Ascending aorta (tissue), 2 donors: Measurements from ENCODE around the gene SDE2. TPM values are rescaled to one million over a fixed set of nuclear protein-coding genes. Genes with fewer than 3 reads are reported as not detected.
"Not testable (repeated sequence)": the region's sequence is repeated elsewhere in the genome, so short reads cannot be mapped to it uniquely, and the experiment has no call there.

Source experiments
- DNase-seq, 2 donors: peaks; one replicate each; pipeline ENCODE4 v3.0.0-alpha.2; 2019; ENCODE audit warnings: low spot score in 2 of 2
- H3K27ac ChIP-seq, 2 donors: fragments of 200-600 bp; sonication (generic); one replicate each; pipeline ENCODE4 v1.5.1; 2016 to 2017; ENCODE audit warnings: mild to moderate bottlenecking in 1 of 2
- H3K27me3 ChIP-seq: fragments of 200-600 bp; sonication (generic); one replicate; pipeline ENCODE4 v1.5.1; 2017
- H3K36me3 ChIP-seq, 2 donors: fragments of 200-600 bp; sonication (generic); one replicate each; pipeline ENCODE4 v1.5.1; 2016
- H3K4me1 ChIP-seq, 2 donors: fragments of 200-600 bp; sonication (generic); one replicate each; pipeline ENCODE4 v1.5.1; 2016 to 2017; ENCODE audit warnings: mild to moderate bottlenecking in 1 of 2
- H3K4me3 ChIP-seq, 2 donors: fragments of 200-600 bp; sonication (generic); one replicate each; pipeline ENCODE4 v1.5.1; 2016 to 2017; ENCODE audit warnings: mild to moderate bottlenecking in 1 of 2
- H3K9me3 ChIP-seq, 2 donors: fragments of 200-600 bp; sonication (generic); one replicate each; pipeline ENCODE4 v1.5.1; 2016
- CTCF ChIP-seq, 3 experiments: fragments of 200-600 bp in 2 of 3; fragments of 450-650 bp in 1 of 3; sonication (generic) in 2 of 3; IDR thresholded peaks; one replicate each; pipeline ENCODE4 v1.5.1; 2016 to 2019; ENCODE audit warnings: antibody characterized with exemption in 3 of 3, mild to moderate bottlenecking in 1 of 3, moderate library complexity in 1 of 3
- intact Hi-C: fragments of 100-400 bp; cut with DNase I; formaldehyde crosslinking; loops from one replicate; pipeline ENCODE4 v1.15.1; 2023
- total RNA-seq: library from RNA; depleted of rRNA; stranded (reverse); fragments of >200 nt; gene quantifications from one replicate; pipeline ENCODE4 v1.1.0, GENCODE V29; 2016

Gene SDE2
- total RNA-seq, 1 donor from 2014 or later, result 12.3 TPM

GRCh38 chr1:225980005-225980836, 18.9 kb downstream of the SDE2 start:
- Histone ChIP-seq H3K4me1 (no peaks in the 10 kb centered on the region), H3K9me3 (no peaks in the 10 kb centered on the region), H3K36me3 (peaks cover 41 to 66% of the 10 kb centered on the region in 2 donors), H3K27me3 (no peaks in the 10 kb centered on the region), H3K27ac (no peak overlapping the region), H3K4me3 (no peak overlapping the region)
- no peak for DNase-seq
- intact Hi-C loops, result no loop called here
- TF ChIP-seq CTCF (IDR thresholded peaks at IDR 0.05), result no peak

- H3K4me1 ChIP-seq, result no peaks in the 10 kb centered on the region
- DNase-seq, result no peak
- no peak for TF ChIP-seq CTCF (IDR thresholded peaks at IDR 0.05)
- no peaks in the 10 kb centered on the region for H3K27me3 ChIP-seq
- intact Hi-C loops, result loop anchor here (5.0 to 10.0 kb wide), 3 partner anchors 67 to 655 kb away; partner anchors contain the start of gene SRP9
- no peak overlapping the region for H3K27ac ChIP-seq
- peaks cover 35 to 58% of the 10 kb centered on the region in 2 donors for H3K36me3 ChIP-seq
- no peak overlapping the region for H3K4me3 ChIP-seq
- no peaks in the 10 kb centered on the region for H3K9me3 ChIP-seq
Observed at GRCh38 chr1:225979421-225979820, 19.7 kb downstream of the SDE2 start.

GRCh38 chr1:225977937-225978748, 21.0 kb downstream of the SDE2 start:
- TF ChIP-seq CTCF (IDR thresholded peaks at IDR 0.05), result no peak
- no peaks in the 10 kb centered on the region for H3K4me1 ChIP-seq

DNA sequence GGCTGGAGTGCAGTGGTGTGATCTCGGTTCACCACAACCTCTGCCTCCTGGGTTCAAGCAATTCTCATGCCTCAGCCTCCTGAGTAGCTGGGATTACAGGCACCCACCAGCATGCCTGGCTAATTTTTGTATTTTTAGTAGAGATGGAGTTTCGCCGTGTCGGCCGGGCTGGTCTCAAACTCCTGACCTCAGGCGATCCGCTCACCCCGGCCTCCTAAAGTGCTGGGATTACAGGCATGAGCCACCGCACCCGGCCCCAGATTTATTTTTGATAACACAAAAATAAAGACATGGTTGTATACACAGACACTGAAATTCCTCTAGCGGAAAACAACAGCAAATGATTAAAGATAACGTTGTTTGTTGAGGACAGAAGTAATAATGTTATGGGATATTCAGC, 24.0 kb downstream of the SDE2 start:
- not testable (repeated sequence) for H3K4me3 ChIP-seq, H3K27me3 ChIP-seq, H3K4me1 ChIP-seq, H3K9me3 ChIP-seq, H3K27ac ChIP-seq, DNase-seq
- peaks cover 4 to 20% of the 10 kb centered on the region in 2 donors for H3K36me3 ChIP-seq
- intact Hi-C loops, result loop anchor here (5.0 to 10.0 kb wide), 3 partner anchors 63 to 650 kb away; partner anchors contain the start of gene SRP9

More at GRCh38 chr1:225977937-225978748, 21.0 kb downstream of the SDE2 start:
- DNase-seq, result no peak
- intact Hi-C loops, result loop anchor here (2.0 to 10.0 kb wide), 4 partner anchors 66 to 653 kb away; partner anchors contain the start of gene SRP9
- H3K4me3 ChIP-seq, result no peak overlapping the region
- H3K27ac ChIP-seq, result no peak overlapping the region
- H3K36me3 ChIP-seq, result peaks cover 31 to 49% of the 10 kb centered on the region in 2 donors
- H3K27me3 ChIP-seq, result no peaks in the 10 kb centered on the region
- H3K9me3 ChIP-seq, result no peaks in the 10 kb centered on the region

GRCh38 chr1:225974454-225974853, 24.7 kb downstream of the SDE2 start:
- no peak for DNase-seq
- no peaks in the 10 kb centered on the region for H3K4me1 ChIP-seq
- intact Hi-C loops, result loop anchor here (10.0 kb wide), 1 partner anchor 650 kb away; no protein-coding TSS in a partner anchor

More at GRCh38 chr1:225974454-225974853, 24.7 kb downstream of the SDE2 start:
- no peak overlapping the region for H3K27ac ChIP-seq
- H3K27me3 ChIP-seq, result no peaks in the 10 kb centered on the region
- H3K4me3 ChIP-seq, result no peak overlapping the region
- no peaks in the 10 kb centered on the region for H3K9me3 ChIP-seq
- no peak for TF ChIP-seq CTCF (IDR thresholded peaks at IDR 0.05)
- H3K36me3 ChIP-seq, result peaks cover 1 to 13% of the 10 kb centered on the region in 2 donors
